NCI-H748 (cell line): ENCODE results near the gene EFNB3.

Source experiments
- DNase-seq: peaks from one replicate; lab custom pipeline; 2025; ENCODE audit not compliant: unreplicated experiment; lab: John Stamatoyannopoulos, UW

EFNB3 gene

DNA sequence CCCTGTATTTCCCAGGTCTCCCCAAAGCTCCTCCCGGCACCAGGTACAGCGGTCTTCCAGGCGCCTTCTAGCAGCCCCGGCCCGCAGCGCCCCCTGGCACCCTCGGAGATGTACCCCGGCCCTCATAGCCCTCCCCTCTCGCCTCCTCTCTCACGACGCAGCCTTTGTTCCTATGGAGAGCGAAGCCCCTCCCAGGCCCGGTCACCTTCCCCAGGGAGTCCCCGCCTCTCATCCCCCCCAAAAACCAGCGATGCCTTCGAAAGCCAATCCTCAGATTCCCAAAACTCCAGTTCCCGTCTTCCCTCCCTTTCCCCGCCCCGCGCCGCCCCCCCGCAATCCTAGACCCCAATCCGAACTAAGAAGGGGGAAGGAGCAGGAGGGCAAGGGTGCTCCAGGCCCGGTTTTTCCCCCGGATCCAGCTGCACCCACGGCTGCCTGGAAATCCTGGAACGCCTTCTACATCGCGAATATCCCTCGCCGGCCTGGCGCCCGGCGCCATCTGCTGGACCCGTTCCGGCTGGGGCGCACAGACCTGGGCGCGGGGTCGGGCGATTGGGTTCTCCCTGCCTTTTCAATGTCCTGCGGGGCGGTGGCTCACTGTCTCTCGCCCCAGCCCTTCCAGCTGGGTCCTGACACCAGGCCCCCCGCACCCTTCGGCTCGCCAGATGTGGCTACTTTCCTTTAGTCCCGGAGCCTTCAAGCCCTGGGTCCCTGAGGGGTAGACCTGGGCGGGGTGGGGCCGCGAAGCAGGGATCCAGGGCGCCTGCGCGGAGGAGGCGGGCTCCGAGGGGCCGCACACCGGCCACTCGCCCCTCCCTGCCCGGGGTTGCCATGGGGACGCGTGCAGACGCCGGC lies 12.1 kb downstream of the EFNB3 start, which contains the start of gene DNAH2:
DNAH2 (plus strand) TSS at position 844 of the 855 bp plus-strand sequence. CDS start 1,991 bp downstream, outside the sequence.
- peak; percentile 93 for DNase-seq

DNA sequence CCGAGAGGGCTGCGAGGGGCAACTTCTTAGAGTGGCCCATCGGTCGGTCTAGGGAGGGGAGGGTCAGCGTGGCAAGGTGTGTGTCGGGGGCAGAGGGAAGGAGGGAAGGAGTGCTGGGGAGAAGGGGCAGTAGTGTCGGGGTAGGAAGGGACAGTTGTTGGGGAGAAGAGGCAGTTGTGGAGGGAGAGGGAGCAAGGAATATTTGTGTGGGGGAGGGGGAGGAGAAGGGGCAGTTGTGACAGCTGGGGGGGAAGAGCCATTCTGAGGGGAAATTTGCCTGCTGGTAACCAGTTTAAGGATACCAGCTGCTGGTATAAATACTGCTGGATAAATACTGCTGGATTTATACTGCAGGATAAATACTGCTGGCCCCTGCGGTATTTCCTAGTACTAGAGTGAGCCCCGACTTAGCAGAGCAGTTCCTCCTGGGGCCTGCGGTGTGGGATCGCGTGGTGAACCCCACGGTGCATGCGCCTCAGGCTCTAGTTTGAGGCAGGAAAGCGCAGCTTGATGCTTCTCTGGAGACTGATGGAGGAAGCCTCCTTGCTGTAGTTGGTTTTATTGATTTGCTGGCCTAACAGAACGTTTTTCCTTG lies 12.9 kb downstream of the EFNB3 start:
- no peak for DNase-seq

DNA sequence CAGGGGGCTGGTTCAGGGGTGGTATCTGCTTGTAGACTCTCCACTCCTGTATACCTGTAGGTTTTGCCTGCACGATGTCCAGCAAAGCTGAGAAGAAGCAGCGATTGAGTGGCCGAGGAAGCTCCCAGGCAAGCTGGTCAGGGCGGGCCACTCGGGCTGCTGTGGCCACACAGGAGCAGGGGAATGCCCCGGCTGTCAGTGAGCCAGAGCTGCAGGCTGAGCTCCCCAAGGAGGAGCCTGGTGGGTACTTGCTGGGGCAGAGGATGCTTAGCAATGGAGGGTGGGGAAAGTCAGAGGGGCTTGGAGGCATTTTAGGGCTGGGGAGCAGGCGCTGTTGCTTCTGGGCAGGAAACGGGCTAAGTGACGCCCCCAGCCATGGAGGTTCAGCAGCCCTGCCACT lies 14.7 kb downstream of the EFNB3 start:
- no peak for DNase-seq

DNA sequence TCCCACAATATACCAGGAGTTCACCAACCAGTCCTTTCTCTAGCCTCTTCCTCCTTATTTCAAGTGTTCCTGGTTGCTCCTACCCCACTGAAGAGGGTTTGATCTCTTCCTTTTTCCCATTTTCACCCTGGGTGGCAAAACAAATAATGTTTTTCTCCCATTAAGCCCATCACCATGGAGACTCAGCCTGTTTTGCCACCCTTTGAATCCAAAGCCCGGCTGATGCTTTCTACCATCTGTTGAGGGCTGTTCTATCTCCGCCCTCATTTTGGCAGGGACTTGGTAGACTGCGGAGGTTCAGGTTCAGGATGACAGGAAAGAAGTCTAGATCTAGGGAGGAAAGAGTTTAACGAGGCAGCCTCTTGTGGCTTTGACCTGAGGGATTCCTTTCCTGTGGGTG lies 15.1 kb downstream of the EFNB3 start:
- DNase-seq = peak; percentile 86

DNA sequence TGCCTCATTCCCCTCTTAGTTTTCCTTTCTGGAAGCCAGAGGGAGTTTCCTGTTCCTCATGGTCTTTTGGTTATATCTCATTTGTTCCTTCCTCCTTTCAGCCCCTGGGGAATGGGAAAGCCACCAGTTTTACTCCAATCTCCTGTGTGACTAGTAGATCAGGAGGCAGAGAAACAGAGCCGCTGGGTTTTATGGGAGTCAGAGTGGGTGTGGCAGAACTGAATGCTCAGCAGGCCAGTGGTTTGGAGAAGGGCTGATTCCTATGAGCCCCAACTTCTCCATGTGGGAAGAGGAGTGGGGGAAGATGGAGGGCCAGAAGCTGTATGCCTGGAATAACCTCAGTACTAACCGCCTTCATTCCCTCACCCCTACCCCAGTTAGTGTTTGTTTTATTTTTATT lies 16.6 kb downstream of the EFNB3 start:
- no peak for DNase-seq

DNA sequence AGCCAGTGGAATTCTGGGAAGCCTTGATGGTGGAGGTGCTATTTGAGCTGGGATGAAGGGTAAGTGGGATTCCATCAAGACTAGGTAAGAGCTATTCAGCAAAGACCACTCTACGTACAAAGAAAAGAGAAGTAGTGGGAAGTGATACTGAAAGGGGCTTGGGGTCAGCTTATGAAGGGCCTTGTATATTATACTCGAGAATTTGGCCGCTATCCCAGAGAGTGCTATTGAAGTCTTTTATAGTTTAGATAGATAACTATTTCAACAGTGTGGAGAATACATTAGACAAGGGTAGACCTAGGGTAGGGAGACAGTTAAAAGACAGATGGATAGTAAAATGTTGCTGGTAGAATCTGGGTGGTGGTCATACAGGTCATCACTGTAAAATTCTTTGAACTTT lies 22.9 kb downstream of the EFNB3 start:
- DNase-seq = no peak

DNA sequence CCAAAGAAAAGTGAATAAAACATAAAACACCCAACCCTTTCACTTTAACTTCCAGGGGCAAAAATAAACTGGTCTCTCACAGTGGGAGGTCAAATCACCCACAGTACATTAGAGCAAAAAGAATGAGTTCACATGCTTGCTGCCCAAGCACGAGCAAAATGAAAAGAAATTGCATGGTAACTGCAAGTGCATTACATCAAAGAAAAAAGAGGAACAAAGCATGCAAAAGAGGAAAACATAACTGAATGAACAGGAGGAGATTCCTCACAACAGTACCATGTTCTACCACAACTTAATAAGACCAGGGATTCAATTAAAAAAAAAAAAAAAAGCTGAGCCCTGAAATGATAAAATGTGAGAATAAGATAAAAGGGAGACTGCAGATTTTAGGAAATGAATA lies 24.8 kb downstream of the EFNB3 start:
- no peak for DNase-seq

DNA sequence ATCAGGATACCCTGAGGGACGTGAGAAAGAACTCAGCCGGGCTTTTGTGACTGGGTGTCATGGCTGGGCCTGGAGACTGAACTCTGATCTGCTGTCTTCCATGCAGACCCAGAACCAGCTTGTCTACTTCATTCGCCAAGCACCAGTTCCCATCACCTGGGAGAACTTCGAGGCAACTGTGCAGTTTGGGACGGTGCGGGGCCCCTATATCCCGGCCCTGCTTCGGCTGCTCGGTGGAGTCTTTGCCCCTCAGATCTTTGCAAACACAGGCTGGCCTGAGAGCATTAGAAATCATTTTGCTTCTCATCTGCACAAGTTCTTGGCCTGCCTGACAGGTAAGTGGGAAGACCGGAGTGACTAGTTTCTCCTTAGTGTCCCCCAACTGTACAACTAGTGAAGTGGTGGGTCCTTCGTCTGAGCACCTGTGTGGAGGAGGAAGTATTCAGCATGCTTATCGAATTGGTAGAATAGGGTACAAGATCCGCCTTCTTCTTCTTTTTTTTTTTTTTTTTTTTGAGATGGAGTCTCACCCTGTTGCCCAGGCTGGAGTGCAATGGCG lies 28.1 kb downstream of the EFNB3 start:
- no peak for DNase-seq

DNA sequence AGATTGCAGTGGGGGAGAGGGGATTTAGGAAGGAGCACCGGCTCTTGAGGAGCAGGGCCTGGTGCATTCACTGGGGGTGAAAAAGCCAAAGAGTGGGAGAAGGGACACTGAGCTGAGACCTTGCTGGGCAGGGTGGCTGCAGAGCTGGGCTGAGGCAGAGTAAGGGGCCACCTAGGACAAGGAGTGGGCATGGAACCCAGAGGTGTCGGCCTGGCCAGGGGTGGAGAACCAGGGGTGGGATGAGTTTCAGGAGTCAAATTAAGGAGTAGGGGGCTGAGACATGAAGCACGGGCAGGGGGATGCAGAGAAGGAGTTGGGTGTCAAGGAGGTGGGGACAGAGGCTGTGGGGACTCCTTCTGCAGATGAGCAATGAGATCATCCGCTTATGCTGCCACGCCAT lies 32.6 kb downstream of the EFNB3 start:
- no peak for DNase-seq

DNA sequence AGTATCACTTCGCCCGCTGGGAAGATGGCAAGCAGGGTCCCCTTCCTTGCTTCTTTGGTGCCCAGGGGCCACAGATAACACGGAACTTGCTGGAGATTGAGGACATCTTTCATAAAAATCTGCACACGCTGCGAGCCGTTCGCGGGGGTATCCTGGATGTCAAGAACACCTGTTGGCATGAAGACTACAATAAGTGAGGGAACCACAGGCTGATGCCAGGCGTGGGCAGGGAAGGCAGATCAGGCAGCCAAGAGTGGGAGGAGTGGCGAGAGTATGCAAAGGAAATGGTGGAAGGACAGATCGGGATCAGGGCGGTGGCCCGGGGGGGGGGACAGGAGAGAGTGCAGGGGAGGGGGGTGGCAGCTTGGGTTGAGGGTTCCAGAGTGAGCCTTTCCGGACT lies 34.7 kb downstream of the EFNB3 start:
- DNase-seq = no peak

DNA sequence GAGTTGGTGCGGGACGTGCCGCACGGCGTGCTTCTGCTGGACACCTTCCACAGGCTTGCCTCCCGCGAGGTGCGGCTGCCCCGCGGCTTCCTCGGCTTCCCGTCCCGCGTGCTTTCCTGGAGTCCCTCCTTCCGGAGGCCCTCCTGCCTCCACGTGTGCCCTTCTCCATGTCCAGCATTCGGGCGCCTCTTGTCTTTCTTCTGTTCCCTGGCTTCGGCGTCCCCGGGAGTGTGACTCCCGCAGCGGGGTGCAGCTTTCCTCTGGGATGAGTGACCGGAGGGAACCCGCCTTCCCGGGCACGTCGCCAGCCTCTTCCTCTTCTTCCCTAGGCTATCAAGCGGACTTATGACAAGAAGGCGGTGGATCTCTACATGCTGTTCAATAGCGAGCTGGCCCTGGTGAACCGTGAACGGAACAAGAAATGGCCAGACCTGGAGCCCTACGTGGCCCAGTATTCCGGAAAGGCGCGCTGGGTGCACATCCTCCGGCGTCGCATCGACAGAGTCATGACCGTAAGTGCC lies 35.5 kb downstream of the EFNB3 start:
- peak; percentile 72 for DNase-seq

DNA sequence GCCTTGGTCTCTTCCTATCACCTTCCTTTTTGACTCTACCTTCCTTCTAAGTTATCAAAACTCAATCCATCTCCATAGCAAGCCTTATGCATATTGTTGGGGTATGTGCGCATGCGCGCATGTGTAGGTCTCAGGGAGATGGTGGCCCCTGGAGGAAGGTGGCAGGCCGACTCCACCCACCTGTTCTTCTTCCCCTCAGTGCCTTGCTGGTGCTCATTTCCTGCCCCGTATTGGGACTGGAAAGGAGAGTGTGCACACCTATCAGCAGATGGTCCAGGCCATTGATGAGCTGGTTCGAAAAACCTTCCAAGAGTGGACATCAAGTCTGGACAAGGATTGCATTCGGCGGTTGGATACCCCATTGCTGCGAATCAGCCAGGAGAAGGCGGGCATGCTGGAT lies 37.7 kb downstream of the EFNB3 start:
- DNase-seq = no peak

DNA sequence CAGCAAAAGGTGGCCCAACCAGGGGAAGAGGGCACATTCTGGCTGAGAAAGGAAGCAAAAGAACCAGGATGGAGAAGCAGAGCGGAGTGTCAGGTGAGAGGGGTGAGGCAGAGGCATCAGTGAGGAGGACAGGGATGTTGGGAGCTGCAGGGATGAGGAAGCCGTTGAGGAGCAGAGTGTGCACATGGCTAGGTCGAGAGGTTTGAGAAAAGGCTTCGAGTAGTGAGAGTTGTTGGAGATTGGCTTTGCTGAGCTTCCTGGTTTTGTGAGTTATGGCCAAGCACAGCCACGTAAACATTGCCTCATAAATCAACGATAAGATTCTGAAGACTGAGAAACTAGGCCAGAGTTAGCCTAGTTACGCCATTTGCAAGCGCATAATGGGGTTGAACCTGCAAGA lies 39.4 kb downstream of the EFNB3 start:
- DNase-seq = no peak

DNA sequence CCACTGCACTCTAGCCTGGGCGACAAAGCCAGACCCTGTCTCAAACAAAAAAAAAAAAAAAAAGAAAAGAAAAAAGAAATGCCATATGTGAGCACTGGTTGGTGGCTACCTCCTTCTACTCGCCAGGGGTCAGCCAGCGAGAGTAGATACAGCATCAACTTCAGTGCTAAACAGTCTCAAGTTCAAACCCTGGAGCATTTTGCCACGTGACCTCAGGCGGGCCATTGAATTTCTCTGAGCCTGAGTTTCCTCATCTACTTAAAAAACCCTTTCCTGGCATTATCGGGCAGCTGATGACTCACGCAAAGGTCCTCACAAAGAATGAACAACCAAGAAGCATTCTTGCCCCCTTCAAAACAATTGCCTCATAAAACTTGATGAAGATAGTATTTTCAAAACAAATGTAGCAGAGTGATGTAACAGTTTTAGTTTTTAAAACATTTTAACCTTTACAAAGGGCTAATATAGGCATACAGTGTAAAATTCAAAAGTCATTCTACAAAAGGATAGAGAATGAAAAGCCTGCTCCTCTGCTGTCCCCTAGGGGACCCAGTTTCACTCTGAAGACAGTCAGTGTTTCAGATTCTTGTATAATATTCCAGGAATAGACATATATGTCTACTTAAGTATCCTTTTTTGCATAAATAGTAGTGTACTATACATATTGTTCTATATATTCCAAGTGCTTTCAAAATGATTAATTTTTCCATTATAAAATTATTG lies 40.9 kb downstream of the EFNB3 start:
- no peak for DNase-seq

DNA sequence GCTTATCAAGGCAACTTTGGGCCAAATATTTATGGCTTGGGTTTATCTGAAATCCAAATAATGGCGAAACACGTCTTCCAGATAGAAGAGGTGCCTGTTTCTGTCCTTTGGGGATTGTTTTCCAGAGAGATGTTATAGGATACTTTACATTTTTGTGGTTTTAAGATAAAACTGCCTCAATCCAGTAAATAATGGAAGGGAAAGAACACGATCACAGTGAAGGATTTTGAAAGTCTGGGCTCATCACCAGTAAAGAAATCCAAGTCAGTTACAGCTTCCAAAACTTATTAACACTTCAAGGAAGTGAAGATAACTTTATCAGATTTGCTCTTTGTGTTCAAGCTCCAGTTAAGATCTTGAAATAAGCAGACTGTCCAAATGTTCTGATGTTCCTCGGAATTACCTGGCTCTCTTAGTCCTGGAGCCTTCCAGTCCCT lies 42.7 kb downstream of the EFNB3 start:
- DNase-seq = no peak

DNA sequence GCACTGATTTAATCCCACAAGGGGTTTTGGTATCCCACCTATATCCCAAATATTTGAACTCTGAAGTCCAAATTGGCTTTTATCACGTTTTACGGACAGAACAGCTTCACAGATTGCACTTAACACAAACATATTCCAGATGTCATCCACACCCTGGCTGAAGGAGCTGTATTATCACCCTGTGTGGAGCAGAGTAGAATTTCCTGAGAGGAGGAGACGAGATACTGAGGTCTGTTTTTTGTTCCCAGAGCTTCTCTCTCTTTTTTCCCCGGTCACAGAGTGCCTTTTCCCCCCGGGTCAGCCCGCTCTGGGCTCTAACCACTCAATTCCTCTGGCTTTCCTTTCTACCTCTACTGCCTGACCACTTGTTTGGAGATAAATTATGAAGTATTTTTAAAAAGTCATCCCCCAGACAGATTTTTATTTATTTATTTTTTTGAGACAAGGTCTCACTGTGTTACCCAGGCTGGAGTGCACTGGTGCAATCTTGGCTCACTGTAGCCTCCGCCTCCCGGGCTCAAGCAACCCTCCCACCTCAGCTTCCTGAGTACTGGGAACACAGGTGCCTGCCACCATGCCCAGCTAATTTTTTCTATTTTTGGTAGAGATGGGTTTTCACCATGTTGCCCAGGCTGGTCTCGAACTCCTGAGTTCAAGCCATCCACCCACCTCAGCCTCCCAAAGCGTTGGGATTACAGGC lies 43.2 kb downstream of the EFNB3 start:
- no peak for DNase-seq

DNA sequence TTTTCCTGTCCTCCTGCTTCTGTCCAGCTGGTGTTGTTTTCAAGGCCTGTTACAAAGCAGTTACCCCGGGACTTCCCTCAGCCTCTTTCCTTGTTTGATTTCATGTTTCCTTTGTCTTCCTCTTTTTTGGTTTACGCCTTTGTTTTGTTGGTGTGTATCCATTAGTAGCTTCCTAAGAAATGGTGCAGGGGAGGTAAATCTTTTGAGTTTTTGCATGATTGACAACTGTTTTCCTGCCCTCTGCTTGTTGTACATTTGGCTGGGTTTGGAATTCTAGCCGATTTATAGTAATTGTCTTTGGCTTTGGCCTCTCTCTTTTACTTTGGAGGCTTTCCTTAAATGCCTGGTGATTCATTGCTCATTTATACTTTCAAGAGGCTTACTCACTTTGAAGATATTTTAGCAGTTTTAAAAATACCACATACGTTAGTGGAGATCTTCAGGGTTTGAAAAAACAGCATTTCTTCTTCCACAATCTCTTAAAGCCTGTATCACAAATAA lies 45.4 kb downstream of the EFNB3 start:
- no peak for DNase-seq

DNA sequence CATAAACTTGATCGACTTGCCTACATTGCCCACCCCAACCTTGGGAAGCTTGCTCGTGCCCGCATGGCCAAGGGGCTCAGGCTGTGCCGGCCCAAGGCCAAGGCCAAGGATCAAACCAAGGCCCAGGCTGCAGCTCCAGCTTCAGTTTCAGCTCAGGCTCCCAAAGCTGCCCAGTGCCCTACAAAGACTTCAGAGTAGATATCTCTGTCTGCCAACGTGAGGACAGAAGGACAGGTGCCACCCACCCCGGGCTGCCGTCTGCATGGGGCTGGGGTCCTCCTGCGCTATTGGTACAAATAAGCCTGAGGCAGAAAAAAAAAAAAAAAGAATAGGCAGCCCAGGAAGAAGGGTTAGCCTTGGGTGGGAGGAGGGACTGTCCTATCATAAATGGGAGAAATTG lies 49.7 kb downstream of the EFNB3 start:
- no peak for DNase-seq

DNA sequence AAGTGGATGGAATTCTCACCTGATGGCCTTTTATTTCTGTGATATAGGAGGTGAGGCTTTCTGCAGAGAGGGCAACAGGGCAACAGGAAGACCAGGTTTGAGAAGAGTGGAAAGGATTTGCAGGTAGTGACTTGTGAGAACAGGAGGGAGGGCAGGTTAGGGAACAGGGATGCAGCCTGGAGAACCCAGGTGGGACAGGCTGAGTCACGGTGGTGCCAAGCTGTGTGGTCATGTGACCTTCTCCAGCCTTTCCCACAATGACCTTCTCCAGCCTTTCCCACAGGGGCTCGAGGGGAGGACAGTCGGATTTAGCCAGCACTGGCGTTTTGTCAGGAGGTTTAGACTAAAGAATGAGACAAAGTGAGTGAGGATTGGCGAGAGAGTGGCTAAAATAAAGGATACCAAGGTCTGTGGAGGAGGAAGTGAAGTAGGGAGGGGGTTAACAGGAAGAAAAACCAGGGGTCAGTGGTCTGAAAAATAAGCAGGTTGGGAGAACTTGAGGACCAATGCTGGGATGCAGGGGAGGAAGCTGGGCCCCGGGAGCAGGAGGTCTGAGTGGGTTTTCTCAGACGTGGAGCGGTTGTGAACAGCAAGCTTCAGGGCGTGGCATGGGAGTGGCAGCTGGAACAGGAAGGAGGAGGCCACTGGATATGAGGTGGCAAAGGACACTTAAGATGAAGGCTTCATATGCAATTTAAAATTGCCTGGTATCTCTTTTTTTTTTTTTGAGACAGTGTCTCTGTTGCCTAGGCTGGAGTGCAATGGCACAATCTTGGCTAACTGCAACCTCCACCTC lies 50.3 kb downstream of the EFNB3 start:
- no peak for DNase-seq

DNA sequence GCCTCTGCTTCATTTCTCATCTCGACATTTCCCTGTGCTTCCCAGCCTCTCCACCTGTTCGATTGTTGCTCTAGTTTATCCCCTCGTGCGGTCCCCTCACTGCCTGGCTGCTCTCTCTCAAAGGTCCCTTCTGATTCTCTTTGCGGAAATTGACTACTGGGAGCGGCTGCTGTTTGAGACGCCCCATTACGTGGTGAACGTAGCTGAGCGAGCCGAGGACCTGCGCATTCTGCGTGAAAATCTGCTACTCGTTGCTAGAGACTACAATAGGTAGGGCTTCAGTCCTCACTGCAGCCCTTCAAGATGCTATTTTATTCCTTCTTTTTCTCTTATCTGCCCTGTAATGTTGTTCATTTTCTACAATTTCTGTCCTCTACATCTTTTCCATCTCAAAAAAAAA lies 52.0 kb downstream of the EFNB3 start:
- no peak for DNase-seq
